Neutrophil (primary cell): ENCODE results near the gene BCAP31.

Source experiments
- H3K27ac ChIP-seq: fragments of 200-600 bp; sonication (generic); 2 replicates; pipeline ENCODE4 v1.5.1; 2016; ENCODE audit warnings: mild to moderate bottlenecking, moderate library complexity
- H3K27me3 ChIP-seq: fragments of 200-600 bp; sonication (generic); 2 replicates; pipeline ENCODE4 v1.6.0; 2016; ENCODE audit warnings: mild to moderate bottlenecking
- H3K36me3 ChIP-seq: fragments of 200-600 bp; sonication (generic); 2 replicates; pipeline ENCODE4 v1.5.1; 2017
- H3K4me1 ChIP-seq, 2 experiments: fragments of 200-600 bp in 1 of 2; sonication (generic) in 1 of 2; 1 replicate in 1 of 2; 2 replicates in 1 of 2; pipeline versions ENCODE4 v1.5.1 to v1.6.1; 2013 to 2016; ENCODE audit warnings: low read depth in 1 of 2, low read length in 1 of 2, mild to moderate bottlenecking in 1 of 2, moderate library complexity in 1 of 2; ENCODE audit not compliant: control insufficient read depth in 1 of 2, insufficient read depth in 1 of 2
- H3K4me3 ChIP-seq, 2 experiments: fragments of 200-600 bp in 1 of 2; sonication (generic) in 1 of 2; 1 replicate in 1 of 2; 2 replicates in 1 of 2; pipeline ENCODE4 v1.5.1; 2013 to 2016; ENCODE audit warnings: low read depth in 1 of 2, low read length in 1 of 2, mild to moderate bottlenecking in 1 of 2, moderate library complexity in 1 of 2
- H3K9me3 ChIP-seq: fragments of 200-600 bp; sonication (generic); 2 replicates; pipeline ENCODE4 v1.5.1; 2016
- TF ChIP-seq, protein P1 (sequence below): fragments of 200-600 bp; sonication (generic); IDR thresholded peaks from 2 replicates; pipeline ENCODE4 v1.5.1; 2016; ENCODE audit warnings: antibody characterized with exemption

Gene BCAP31

DNA sequence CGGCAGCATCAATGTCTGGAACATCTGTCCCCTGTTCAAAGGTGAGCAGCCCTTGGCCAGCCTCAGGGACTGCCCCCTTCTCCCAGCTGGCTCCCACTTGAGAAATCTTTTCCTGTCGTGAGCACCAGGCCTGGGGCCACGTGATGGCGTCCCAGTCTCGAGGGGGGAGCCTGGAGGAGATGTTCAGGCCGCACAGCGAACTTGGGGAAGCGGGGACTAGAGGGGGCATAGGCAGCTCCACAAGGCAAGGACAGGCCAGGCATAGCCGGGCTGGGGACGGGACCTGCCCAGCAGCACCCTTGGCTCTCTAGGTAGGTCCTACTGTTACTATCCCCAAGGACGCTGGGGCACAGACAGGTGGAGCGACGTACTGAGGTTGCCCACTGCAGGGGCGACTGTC, 33.7 kb downstream of the BCAP31 start:
- H3K9me3 ChIP-seq, result no peaks in the 10 kb centered on the region
- no peak overlapping the region for H3K4me3 ChIP-seq
- no peak overlapping the region for H3K27ac ChIP-seq

DNA sequence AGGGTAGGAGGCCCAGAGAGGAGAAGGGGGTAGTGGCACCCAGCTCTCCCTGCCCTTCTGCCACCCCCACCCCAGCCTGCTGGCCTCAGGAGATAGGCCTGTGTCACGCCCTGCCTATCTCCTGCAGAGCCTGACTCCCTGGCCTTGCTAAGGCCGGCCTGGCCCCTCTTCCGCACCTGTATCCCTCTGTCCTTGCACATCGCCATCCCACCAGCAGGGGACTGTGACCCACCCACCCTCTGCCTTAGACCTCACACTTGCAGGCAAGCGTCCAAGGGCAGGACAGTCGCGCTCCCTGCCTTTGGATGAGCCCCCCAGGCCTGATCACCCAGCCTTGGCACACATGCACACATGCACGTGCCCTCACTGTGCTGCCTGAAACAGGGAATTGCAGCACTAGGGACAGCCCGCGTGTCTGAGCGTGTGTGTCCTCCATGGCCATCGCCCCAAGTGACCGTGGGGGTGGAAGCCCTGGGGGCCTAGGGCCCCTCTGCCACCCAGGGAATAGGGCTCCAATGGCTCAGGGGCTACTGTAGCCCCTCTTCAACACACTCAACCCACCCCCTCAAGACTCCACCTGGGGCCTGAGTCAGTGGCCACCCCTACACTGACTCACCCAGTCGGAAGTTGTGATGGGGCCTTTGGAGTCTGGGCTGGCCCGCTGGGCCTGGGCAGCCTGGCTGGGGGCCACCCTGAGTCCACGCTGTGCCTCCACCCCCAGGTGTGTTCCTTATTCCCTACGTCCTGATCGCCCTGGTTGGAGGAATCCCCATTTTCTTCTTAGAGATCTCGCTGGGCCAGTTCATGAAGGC, 34.3 kb downstream of the BCAP31 start:
- H3K36me3 ChIP-seq, result peaks cover 11% of the 10 kb centered on the region
- H3K9me3 ChIP-seq, result no peaks in the 10 kb centered on the region
- TF ChIP-seq, protein P1, sequence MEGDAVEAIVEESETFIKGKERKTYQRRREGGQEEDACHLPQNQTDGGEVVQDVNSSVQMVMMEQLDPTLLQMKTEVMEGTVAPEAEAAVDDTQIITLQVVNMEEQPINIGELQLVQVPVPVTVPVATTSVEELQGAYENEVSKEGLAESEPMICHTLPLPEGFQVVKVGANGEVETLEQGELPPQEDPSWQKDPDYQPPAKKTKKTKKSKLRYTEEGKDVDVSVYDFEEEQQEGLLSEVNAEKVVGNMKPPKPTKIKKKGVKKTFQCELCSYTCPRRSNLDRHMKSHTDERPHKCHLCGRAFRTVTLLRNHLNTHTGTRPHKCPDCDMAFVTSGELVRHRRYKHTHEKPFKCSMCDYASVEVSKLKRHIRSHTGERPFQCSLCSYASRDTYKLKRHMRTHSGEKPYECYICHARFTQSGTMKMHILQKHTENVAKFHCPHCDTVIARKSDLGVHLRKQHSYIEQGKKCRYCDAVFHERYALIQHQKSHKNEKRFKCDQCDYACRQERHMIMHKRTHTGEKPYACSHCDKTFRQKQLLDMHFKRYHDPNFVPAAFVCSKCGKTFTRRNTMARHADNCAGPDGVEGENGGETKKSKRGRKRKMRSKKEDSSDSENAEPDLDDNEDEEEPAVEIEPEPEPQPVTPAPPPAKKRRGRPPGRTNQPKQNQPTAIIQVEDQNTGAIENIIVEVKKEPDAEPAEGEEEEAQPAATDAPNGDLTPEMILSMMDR, result no peak
- no peaks in the 10 kb centered on the region for H3K4me1 ChIP-seq
- no peak overlapping the region for H3K4me3 ChIP-seq
- no peak overlapping the region for H3K27ac ChIP-seq
- H3K27me3 ChIP-seq, result peaks cover 73% of the 10 kb centered on the region

More for the DNA sequence above, 33.7 kb downstream of the BCAP31 start:
- Histone ChIP-seq H3K36me3 (peaks cover 13% of the 10 kb centered on the region), H3K4me1 (no peaks in the 10 kb centered on the region), H3K27me3 (peaks cover 66% of the 10 kb centered on the region)
- TF ChIP-seq, protein P1, result no peak

- H3K27me3 ChIP-seq, result peaks cover 81% of the 10 kb centered on the region
- no peaks in the 10 kb centered on the region for H3K9me3 ChIP-seq
- TF ChIP-seq, protein P1, result no peak
- peaks cover 3% of the 10 kb centered on the region for H3K36me3 ChIP-seq
- no peak overlapping the region for H3K27ac ChIP-seq
- H3K4me3 ChIP-seq, result no peak overlapping the region
- H3K4me1 ChIP-seq, result no peaks in the 10 kb centered on the region
Observed at GRCh38 chrX:153688911-153689590, 35.1 kb downstream of the BCAP31 start.

DNA sequence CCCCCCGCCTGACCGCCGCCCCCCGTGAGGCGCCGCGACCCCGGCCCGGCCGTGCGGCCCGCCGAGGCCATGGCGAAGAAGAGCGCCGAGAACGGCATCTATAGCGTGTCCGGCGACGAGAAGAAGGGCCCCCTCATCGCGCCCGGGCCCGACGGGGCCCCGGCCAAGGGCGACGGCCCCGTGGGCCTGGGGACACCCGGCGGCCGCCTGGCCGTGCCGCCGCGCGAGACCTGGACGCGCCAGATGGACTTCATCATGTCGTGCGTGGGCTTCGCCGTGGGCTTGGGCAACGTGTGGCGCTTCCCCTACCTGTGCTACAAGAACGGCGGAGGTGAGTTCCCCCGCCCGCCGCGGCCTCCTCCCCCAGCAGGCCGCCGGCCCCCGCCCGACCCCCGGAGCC, 35.7 kb downstream of the BCAP31 start:
- Histone ChIP-seq H3K4me3 (no peak overlapping the region), H3K36me3 (no peaks in the 10 kb centered on the region), H3K9me3 (no peaks in the 10 kb centered on the region), H3K27me3 (peaks cover 86% of the 10 kb centered on the region), H3K27ac (no peak overlapping the region), H3K4me1 (no peaks in the 10 kb centered on the region)
- TF ChIP-seq, protein P1, result no peak

GRCh38 chrX:153688071-153688470, 36.1 kb downstream of the BCAP31 start:
- Histone ChIP-seq H3K36me3 (no peaks in the 10 kb centered on the region), H3K9me3 (no peaks in the 10 kb centered on the region), H3K27me3 (peaks cover 90% of the 10 kb centered on the region), H3K27ac (no peak overlapping the region), H3K4me3 (no peak overlapping the region), H3K4me1 (no peaks in the 10 kb centered on the region)
- TF ChIP-seq, protein P1, result no peak
